Sigmoid colon (tissue), 7 donors: ENCODE results near the gene KIAA0513. TPM values are rescaled to one million over a fixed set of nuclear protein-coding genes. Genes with fewer than 3 reads are reported as not detected.
A peak's percentile ranks its signal among the peaks of the same experiment; 100 is the strongest.

Experiments
- DNase-seq: peaks from one replicate; pipeline ENCODE4 v3.0.0-alpha.2; 2019
- H3K27ac ChIP-seq, 4 donors: fragments of 200-600 bp; sonication (generic); one replicate each; pipeline ENCODE4 v1.5.1; 2016 to 2019; ENCODE audit warnings: mild to moderate bottlenecking in 1 of 4
- H3K27me3 ChIP-seq, 3 donors: fragments of 200-600 bp; sonication (generic); one replicate each; pipeline ENCODE4 v1.5.1; 2019; ENCODE audit warnings: mild to moderate bottlenecking in 1 of 3
- H3K36me3 ChIP-seq, 4 donors: fragments of 200-600 bp; sonication (generic); one replicate each; pipeline ENCODE4 v1.5.1; 2016 to 2019
- H3K4me1 ChIP-seq, 4 donors: fragments of 200-600 bp; sonication (generic); one replicate each; pipeline ENCODE4 v1.5.1; 2017 to 2019
- H3K4me3 ChIP-seq, 4 donors: fragments of 200-600 bp; sonication (generic); one replicate each; pipeline ENCODE4 v1.5.1; 2017 to 2019; ENCODE audit warnings: mild to moderate bottlenecking in 2 of 4, moderate library complexity in 1 of 4
- H3K9me3 ChIP-seq, 4 donors: fragments of 200-600 bp in 3 of 4; sonication (generic) in 3 of 4; one replicate each; pipeline versions ENCODE4 v1.5.1 to v1.6.1; 2013 to 2019
- CTCF ChIP-seq, 4 experiments: fragments of 450-650 bp in 3 of 4; fragments of 200-600 bp in 1 of 4; IDR thresholded peaks; one replicate each; pipeline ENCODE4 v1.5.1; 2016 to 2019; ENCODE audit warnings: antibody characterized with exemption in 4 of 4, mild to moderate bottlenecking in 3 of 4, moderate library complexity in 2 of 4
- EP300 ChIP-seq, 4 donors: sonication (generic); formaldehyde crosslinking; IDR thresholded peaks; one replicate each; pipeline ENCODE4 v1.6.1; 2017; ENCODE audit warnings: antibody characterized with exemption in 4 of 4
- POLR2A ChIP-seq, 2 donors: fragments of 450-650 bp; IDR thresholded peaks; one replicate each; pipeline ENCODE4 v1.6.1; 2016; ENCODE audit warnings: antibody characterized with exemption in 2 of 2, mild to moderate bottlenecking in 2 of 2, moderate library complexity in 2 of 2
- POLR2AphosphoS5 ChIP-seq, 4 donors: sonication (generic); formaldehyde crosslinking; IDR thresholded peaks; one replicate each; pipeline ENCODE4 v1.6.1; 2017; ENCODE audit warnings: antibody characterized with exemption in 4 of 4
- WGBS, 2 donors: extraction: QIAGEN DNeasy Blood & Tissue Kit; methylation state at CpG; one replicate each; pipeline ENCODE4 v1.1.7; 2013; 5-methylcytosine and 5-hydroxymethylcytosine counted together
- intact Hi-C: fragments of 100-400 bp; cut with DNase I; formaldehyde crosslinking; loops from one replicate; pipeline ENCODE4 v1.15.1; 2023
- polyA plus RNA-seq, 3 donors: library from polyadenylated mRNA; stranded (reverse); fragments of 200-250 nt; gene quantifications; one replicate each; pipeline ENCODE4 v1.2.3, GENCODE V29; 2013
- total RNA-seq, 4 donors: library from RNA; depleted of rRNA; stranded (reverse); fragments of >200 nt; gene quantifications; one replicate each; pipeline ENCODE4 v1.1.0, GENCODE V29; 2016
- donor health status: healthy with polysubstance abuse.
- donor health status: Bipolar disorder and iron deficiency.
- donor health status: healthy.

The KIAA0513 gene
- total and polyA plus RNA-seq, 7 donors = 8.4 to 40.2 (median 18.6) TPM

GRCh38 chr16:85083051-85083639, 55.5 kb downstream of the KIAA0513 start:
- intact Hi-C loops = no loop called here
- TF ChIP-seq POLR2AphosphoS5 (IDR thresholded peaks at IDR 0.05) (no peak), EP300 (IDR thresholded peaks at IDR 0.05) (no peak), CTCF (IDR thresholded peaks at IDR 0.05) (no peak), POLR2A (IDR thresholded peaks at IDR 0.05) (no peak)

GRCh38 chr16:85084841-85085510, 57.4 kb downstream of the KIAA0513 start:
- Histone ChIP-seq H3K9me3 (no peaks in the 10 kb centered on the region), H3K27ac (no peak overlapping the region), H3K36me3 (peaks cover 0 to 52% (median 13%) of the 10 kb centered on the region in 4 donors), H3K4me1 (peaks cover 0 to 22% (median 16%) of the 10 kb centered on the region in 4 donors), H3K27me3 (no peaks in the 10 kb centered on the region), H3K4me3 (no peak overlapping the region)
- no peak for TF ChIP-seq POLR2AphosphoS5 (IDR thresholded peaks at IDR 0.05)
- TF ChIP-seq POLR2A (IDR thresholded peaks at IDR 0.05) = no peak
- no peak for TF ChIP-seq EP300 (IDR thresholded peaks at IDR 0.05)
- TF ChIP-seq CTCF (IDR thresholded peaks at IDR 0.05) = no peak
- 75 to 88% methylated on average over 16 of the region's 16 CpGs for WGBS, 2 donors
- intact Hi-C loops = no loop called here
- DNase-seq = no peak

More at GRCh38 chr16:85083051-85083639, 55.5 kb downstream of the KIAA0513 start:
- H3K36me3 ChIP-seq = peaks cover 0 to 58% (median 20%) of the 10 kb centered on the region in 4 donors
- H3K4me3 ChIP-seq = no peak overlapping the region
- no peaks in the 10 kb centered on the region for H3K9me3 ChIP-seq
- 53 to 78% methylated on average over 13 of the region's 13 CpGs for WGBS, 2 donors
- no peaks in the 10 kb centered on the region for H3K27me3 ChIP-seq
- no peak for DNase-seq
- H3K27ac ChIP-seq = no peak overlapping the region
- peaks cover 0 to 8% (median 6%) of the 10 kb centered on the region in 4 donors for H3K4me1 ChIP-seq

GRCh38 chr16:85085721-85086120, 58.1 kb downstream of the KIAA0513 start:
- 94 to 96% methylated on average over 17 of the region's 17 CpGs for WGBS, 2 donors
- intact Hi-C loops = no loop called here
- no peak overlapping the region for H3K27ac ChIP-seq
- H3K4me3 ChIP-seq = no peak overlapping the region
- H3K36me3 ChIP-seq = peaks cover 0 to 45% (median 12%) of the 10 kb centered on the region in 4 donors
- TF ChIP-seq CTCF (IDR thresholded peaks at IDR 0.05) = no peak
- no peak for TF ChIP-seq POLR2AphosphoS5 (IDR thresholded peaks at IDR 0.05)
- TF ChIP-seq EP300 (IDR thresholded peaks at IDR 0.05) = no peak
- no peak for TF ChIP-seq POLR2A (IDR thresholded peaks at IDR 0.05)
- peaks cover 0 to 29% (median 23%) of the 10 kb centered on the region in 4 donors for H3K4me1 ChIP-seq
- H3K9me3 ChIP-seq = no peaks in the 10 kb centered on the region
- H3K27me3 ChIP-seq = no peaks in the 10 kb centered on the region
- DNase-seq = no peak

- WGBS, 2 donors = 54 to 72% methylated on average over 37 of the region's 37 CpGs
- DNase-seq = peak; percentile 83
- peak overlapping the region in 1 of 4 donors; percentile 20 for H3K27ac ChIP-seq
- no peaks in the 10 kb centered on the region for H3K9me3 ChIP-seq
- H3K4me1 ChIP-seq = peaks cover 0 to 33% (median 25%) of the 10 kb centered on the region in 4 donors
- H3K27me3 ChIP-seq = no peaks in the 10 kb centered on the region
- intact Hi-C loops = no loop called here
- H3K4me3 ChIP-seq = no peak overlapping the region
- peaks cover 0 to 36% (median 7%) of the 10 kb centered on the region in 4 donors for H3K36me3 ChIP-seq
- TF ChIP-seq EP300 (IDR thresholded peaks at IDR 0.05) (no peak), POLR2AphosphoS5 (IDR thresholded peaks at IDR 0.05) (peak in 3 of 4 donors; percentile 30 to 59 (median 49)), POLR2A (IDR thresholded peaks at IDR 0.05) (no peak), CTCF (IDR thresholded peaks at IDR 0.05) (peak in 3 of 4 experiments; percentile 68 to 88 (median 77))
Observed at GRCh38 chr16:85086347-85087291, 59.0 kb downstream of the KIAA0513 start.
